Hypothalamus (tissue), 51 donors: ENCODE results near the gene ALDH4A1.
"Not testable (repeated sequence)": the region's sequence is repeated elsewhere in the genome, so short reads cannot be mapped to it uniquely, and the experiment has no call there.

Source experiments
- DNase-seq, 51 donors: peaks; one replicate each; lab custom pipeline; 2025; lab: John Stamatoyannopoulos, UW

The ALDH4A1 gene

DNA sequence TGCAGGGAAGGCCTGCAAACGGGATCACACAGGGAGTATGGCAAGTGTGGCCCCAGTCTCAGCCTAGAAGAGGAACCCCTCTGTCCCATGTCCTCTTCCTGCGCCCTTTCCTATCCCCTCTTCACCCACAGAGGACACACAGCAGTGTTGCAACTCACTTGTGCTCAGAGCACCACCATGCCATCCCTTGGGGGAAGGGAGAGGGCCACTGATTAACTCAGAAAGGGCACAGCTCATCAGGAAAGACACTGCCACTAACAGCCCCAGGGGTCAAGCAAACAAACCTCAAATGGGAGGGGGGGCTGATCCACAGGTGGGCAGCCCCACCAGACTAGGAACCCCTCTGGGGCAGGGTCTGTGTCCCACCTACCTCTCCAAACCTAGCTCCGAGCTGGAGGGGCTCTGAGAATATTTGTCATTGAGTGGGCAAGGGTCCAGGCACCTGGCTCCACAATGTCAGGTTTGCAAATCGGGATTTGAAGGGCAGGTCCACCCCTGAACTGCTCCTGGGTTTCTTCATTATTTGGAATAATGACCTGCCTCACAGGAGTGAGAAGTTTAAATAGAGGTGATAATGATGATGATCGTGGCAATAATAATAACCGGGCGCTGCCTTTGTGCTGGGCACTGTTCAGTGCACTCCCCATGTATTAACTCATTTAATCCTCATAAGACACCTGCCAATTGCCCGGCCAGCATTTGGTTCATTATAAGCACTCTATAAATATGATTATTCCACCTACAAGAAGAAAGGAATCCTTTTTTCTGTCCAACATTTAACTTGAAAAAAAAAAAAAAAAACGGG, 1.0 kb downstream of the ALDH4A1 start:
- DNase-seq, result no peak

DNA sequence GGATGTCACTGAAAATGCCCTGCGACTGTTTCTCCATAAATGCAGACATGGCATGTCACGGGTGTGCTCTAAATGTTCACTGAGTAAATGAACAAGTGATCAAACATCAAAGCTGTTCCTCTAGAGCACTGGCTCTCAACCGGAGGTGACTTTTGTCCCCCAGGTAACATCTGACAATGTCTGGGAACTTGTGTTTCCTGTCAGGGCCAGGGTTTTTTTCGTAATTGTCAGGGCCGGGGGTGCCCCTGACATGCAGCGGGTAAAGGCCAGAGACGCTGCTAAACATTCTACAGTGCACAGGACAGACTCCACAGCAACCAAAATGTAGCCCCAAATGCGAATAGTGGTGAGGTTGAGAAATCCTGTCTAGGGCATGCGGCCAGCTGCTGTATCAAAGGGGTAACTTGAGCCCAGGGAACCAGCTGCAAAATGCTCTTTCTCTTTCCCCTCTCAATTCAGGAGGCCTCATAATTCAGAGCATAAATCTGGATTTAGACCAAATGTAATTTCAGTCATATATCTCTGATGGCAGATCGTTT, 2.0 kb downstream of the ALDH4A1 start:
- DNase-seq, result peak in 13 of 51 donors; percentile 10 to 39 (median 16)

DNA sequence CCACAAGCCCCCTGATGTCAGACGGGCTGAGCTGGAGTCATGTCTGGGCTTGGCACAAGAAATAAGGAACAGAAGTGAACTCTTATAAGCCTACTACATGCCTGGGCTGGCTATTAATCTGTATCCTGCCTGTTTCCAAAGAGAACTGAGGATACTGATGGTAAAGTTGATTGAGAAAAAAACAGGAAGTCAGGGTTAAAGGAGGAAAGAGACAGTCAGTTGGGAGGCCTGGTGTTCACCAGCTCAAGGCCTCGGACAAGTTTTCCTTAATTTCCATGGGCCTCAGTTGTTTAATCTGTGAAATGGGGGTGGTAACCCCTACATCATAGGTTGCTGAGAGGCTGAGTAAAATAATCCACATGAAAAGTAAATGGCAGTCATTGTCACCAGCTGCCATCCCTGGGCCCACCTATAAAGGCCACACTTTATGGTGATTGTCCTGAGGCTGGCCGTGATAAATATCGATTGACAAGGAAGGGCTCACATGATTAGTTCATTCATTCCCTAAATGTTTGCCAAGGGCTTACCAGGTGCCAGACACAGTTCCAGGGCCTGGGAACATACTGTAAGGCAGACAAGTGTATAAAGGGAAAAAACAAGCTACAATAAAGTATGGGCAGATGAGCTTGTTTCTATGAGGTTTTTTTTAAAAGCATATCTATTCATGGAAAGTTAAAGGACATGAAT, 2.8 kb downstream of the ALDH4A1 start:
- DNase-seq, result no peak

DNA sequence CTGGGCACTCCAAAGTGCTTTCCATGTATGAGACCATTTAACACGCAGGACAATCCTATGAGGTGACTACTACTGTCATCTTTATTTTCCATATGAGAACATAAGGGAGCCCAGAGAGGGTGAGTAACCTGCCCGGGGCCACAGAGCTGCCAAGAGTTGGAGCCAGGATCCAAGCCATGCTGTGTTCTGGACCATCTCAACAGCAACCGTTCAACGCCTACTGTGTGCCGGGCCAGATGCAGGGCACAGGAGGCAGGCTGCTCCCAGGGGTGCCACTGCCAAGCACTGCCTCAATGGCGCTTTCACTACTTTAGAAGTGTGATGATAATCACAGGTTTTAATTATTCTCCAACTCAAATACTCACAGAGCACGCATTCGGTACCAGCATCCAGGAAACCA, 3.8 kb downstream of the ALDH4A1 start:
- no peak for DNase-seq

DNA sequence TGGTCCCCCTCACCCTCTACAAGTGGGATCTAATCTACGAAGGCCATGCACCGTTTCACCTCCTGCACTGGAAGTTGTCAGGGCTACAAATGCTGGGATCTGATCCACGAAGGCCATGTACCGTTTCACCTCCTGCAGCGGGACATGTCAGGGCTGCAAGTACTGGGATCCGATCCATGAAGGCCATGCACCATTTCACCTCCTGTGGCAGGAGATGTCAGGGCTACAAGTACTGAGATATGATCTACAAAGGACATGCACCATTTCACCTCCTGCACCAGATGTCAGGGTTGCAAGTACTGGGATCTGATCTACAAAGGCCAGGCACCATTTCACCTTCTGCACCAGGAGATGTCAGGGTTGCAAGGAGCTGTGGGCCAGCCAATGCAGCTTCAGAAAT, 7.0 kb downstream of the ALDH4A1 start:
- DNase-seq, result no peak

DNA sequence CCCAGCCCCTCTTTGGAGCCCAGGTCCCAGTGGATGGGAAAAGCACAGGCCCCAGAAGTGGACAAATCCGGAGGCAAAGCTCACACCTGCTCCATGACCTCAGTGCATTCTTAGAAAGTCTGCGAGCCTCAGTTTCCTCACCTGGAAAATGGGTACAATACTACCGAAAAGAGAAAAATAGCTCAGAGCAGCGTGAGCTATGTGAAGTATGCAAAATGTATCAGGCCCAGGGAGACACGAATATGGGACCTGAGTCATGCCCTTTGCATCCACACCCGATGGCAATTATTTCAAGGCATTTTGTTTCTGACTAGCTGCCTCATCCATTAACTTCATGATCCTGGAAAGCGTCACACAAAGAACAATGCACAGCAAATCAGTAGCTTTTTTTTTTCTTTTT, 9.2 kb downstream of the ALDH4A1 start:
- no peak for DNase-seq

DNA sequence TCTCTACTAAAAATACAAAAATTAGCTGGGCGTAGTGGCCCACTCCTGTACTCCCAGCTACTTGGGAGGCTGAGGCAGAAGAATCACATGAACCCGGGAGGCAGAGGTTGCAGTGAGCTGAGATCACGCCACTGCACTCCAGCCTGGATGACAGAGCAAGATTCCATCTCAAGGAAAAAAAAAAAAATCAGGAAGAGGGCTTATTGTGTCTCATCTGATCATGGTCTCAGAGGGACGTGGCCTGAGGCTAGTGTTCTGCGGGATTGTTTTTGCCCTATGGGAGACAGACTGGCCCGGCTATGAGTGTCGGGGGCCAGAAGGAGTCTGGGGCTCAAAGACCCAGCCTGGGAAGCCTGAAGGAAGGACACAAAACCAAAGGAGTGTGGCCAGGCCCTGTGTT, 10.5 kb downstream of the ALDH4A1 start:
- DNase-seq, result not testable (repeated sequence)

DNA sequence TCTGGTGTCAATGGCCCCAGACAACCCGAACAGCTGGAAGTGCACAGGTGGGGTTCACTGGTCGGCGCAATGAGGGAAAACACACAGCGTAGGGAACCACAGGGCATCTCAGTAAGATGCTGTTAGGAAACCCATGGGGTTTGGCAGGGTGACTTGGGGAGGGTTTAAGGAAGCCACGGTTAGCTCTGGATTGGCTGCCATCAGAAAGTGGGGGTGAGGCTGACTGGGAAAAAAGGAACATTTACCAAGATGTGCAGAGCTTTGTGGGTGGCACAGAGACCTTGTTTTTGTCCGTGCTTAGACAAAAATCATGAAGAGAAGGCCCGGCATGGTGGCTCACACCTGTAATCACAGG, 11.0 kb downstream of the ALDH4A1 start:
- DNase-seq, result no peak

DNA sequence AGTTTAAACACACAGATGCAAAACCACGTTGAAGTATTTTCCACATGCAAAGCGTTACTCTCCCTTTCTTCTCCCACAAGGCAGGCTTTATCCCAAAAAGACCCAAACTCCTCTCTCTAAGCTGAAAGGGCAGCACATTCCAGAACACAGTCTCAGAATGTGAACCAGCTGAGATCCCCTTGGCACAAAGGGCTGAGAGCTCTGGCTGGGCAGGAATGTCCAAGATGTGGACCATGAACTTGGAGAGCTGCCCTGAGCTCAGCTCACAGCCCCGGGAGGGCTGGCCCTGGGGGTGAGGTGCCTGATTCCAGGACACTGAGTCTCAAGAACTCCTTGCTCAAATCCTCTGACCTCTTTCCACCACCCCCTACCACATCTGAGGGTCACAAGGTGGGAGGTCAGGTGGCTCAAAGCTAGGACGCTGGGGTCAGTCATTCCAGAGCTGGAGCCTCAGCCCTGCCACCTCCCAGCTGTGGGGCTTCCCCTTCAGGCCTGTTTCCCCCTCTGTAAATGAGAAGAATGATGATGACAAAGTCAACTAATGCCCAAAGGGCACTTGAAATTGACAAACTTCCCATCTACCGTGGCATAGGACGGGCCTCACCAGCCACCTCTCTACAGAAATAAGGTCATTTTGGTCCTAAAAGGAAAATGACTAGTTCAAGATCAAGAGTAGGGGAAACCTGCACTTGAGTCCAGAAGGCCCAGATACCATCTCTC, 11.5 kb downstream of the ALDH4A1 start:
- peak in 32 of 51 donors; percentile 4 to 84 (median 42) for DNase-seq

DNA sequence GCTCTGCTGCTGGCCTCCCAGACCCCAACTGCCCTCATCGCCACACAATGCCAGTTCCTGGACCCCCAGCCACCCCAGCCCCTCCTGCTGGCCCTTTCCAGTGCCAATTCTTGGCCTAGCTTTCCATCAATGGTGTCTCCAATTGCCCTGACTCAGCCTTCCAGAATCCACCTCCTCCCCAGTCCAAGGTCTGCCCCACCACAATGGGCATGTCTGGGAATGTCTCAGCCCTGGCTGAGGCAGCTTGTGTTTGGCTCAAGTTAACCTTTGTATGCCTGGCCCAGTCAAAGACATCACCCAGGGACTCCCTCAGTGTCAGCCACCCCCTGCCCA, 16.4 kb downstream of the ALDH4A1 start:
- peak in 5 of 51 donors; percentile 8 to 29 (median 13) for DNase-seq

DNA sequence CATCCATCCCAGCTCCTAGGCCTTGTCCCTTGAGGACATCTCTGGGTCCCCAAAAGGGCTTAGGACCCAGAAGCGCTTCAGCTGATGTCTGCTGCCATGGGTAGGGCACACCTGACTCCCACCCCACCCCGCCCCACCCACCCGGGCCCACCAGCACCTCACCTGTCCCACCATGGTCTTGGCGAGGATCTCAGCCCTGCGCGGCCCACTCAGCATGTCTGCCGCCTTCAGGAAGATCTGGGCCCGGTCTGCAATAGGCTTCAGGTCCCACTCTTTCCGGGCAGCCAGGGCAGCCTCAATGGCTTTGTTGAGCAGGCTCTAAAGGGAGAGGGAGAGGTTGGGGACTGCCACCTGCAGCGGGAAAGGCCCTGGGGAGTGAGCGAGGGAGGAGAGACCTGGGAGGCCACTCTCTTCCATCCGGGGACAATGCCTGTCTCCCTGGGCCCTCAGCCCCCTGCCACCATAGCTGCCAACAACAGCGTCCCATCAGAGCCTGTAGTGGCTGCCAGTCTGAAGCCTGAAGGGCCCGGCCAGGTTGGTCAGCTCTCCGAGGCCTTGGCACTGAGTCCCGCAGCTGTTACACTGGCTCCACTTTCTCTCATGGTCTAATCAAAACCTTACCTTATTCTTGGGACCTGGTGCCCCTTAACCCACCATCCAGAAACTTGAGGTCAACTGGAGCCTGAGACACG, 16.9 kb downstream of the ALDH4A1 start:
- no peak for DNase-seq

DNA sequence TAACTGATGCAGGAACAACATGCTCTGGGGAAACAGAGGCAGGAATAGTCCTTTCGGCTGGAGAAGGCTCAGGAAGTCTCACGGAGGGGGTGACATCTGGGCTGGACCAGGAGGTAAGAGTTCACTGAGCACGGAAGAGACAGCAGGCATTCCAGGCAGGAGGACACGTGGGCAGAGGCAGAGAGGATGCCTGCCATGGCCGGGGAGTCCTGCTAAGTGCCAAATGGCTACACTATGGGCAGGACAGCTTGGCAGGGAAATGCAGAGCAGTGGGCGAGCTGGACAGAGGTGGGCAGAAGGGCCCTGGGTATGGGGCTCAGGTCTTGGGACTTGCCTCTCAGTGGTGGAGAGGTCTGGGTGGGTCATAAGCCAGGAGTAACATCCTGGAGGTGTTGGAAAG, 17.6 kb downstream of the ALDH4A1 start:
- DNase-seq, result no peak

DNA sequence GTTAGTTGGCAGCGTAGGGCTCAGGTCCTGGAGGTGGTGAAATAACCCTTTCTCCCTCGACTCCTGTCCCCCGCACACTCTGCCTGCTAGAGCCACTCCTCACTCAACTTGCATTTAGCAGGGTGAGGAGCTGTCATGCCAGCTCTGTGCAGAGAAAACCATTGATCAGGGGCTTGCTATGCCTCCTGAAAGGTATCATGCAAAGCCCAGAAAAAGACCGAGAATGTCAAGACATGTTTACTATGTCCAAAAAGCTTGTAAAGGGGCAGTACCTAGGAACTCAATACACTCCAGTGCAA, 18.0 kb downstream of the ALDH4A1 start:
- no peak for DNase-seq

DNA sequence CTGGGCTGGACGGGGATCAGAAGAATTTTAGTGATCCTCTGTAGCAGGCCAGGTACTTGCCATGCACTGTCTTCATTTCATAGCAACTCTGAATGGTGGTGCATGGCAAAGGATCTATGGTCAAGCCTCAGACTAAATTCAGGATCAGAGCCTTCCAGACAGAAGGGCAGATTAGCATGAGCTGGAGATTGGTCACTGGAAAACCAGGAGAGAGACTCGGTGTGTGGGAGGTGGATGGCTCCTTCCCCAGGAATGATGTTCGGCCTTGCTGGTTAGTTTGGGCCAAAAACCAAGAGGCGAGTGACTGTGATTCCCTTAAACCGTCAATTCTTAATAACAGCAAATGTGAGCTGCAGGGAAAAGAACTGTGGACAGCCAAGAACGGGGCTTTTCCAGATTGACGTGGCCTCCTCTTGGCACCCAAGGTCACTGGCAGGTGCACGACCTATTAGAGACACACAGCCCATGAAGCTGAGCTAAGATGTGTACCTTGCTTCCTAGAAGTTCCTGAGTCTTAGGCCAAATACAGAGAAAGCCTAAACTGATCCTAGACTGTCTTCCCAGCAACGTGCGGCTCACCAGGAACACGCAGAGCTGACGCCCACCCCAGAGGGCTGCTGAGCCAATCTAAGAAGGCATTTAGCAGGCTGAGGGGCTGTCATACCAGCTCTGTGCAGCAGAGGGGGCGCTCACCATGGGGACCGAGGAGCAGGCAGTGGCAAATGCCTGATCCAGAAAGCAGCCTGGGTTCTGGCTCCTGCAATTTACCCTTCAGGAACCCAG, 18.5 kb downstream of the ALDH4A1 start:
- peak in 49 of 51 donors; percentile 10 to 85 (median 54) for DNase-seq

DNA sequence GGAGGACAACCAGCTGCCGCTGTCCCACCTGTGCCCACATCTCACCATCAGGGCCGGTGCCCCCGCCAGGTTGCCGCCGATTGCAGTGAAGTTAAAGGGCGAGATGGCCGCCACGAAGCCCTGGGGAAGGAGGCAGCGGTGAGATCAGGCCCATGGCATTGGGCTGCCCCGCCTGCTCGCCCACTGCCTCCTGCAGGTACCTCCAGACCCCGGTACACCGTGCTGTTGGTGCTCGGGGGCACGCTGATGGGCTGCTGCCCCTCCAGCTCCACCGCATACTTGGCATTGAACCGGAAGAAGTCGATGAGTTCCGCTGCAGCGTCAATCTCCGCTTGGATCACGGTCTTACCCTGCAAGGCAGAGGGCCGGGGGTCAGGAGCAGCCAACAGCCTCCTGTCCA, 19.3 kb downstream of the ALDH4A1 start:
- DNase-seq, result no peak

DNA sequence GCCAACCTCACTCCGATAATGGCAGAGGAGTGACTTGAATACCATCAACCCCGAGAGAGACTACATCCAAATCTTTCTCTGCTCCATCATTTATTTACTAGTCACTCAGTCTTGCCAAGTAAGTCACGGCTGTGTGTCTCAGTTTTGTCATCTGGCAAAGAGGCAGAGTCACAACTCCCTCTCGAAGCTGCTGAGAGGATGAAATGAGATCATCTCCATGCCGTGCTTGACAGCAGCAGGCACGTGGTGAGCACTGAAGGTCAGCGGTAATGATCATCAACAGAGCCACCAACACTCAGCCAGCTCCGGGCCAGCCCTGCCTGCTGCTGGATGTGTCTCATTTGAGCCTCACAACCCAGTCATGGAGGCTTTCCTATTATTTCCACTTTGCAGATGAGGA, 19.9 kb downstream of the ALDH4A1 start:
- peak in 8 of 51 donors; percentile 7 to 64 (median 20) for DNase-seq

DNA sequence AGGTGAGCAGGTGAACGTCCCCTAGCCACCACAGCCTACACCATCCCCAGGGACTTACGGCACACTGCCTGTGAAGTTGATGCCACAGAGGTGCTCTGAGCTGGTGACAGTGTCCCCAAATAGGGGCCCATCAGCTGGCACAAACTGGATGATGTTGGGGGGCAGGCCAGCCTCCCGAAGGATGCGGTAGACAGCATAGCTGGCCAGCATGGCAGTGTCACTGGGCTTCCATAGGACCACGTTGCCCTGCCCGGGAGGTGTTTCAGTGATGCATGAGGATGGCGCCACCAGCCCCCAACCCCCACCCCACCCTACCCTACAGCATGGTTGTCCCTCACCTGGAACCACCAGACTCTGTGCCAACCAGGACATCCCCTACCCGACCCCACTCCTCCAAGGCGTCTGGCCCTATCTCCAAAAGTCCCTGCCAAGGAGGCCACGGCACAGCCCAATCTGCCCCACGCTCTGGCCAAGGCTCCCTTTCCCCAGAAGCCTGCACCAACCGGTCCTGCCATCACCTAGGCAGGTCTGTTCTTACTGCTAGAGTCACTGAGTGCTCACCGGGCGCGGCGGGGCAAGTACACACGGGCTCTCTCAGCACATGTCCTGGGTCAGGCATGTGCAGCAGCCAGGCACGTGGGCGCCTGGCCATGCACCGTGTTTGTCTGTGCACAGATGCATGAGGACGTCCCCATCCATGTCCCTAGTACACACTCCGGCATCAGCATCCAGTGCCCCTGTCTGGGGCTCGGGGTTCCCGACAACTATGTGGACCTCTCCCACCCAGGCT, 20.5 kb downstream of the ALDH4A1 start:
- DNase-seq, result no peak

DNA sequence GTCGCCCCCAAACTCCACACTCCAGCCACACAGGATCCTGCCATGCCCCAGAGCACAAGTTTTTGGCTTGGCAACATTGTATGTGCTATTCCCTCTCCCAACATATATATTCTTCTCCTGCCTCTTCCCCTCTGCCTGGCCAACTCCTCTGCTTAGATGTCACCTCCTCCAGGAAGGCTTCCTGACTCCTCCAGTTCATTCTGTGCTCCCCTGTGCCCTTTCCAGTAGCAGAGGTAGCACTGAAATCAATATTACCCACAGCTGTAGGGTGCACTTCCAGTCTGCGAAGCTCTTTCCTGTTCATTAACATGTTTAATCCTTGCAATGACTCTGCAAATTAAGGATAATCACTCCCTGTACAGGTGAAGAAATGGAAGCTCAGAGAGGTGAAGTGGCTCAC, 21.2 kb downstream of the ALDH4A1 start:
- DNase-seq, result no peak

DNA sequence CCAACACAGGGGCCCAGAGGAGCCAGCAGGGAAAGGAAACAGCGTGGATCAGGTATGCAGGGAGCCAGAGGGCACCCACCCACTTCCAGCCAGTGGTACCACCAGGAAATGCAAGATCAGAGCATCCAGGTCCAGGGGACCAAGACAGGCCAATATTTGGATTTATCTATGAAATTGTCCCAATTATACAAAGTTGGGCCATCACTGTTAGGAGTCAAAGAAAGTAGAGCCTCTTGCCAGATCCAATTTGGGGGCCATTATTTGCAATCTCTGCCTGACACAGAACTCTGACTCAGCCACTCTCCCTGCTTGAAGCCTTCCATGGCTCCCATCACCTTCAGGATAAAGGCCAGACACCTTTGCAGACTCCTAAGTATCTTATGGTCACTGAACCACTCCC, 21.8 kb downstream of the ALDH4A1 start:
- DNase-seq, result no peak
